OCI-LY3 (cell line): ENCODE measurements around the gene SPTAN1.

Experiments used
- EZH2phosphoT487 ChIP-seq: fragments of 200-600 bp; shearing (Covaris generic); IDR thresholded peaks from 2 replicates; pipeline ENCODE4 v1.6.1; 2018; ENCODE audit warnings: antibody characterized with exemption, mixed run types, low read depth
- TF ChIP-seq, protein P1 (sequence below): fragments of 200-600, 300-600 bp; sonication (generic); IDR thresholded peaks from 2 replicates; pipeline ENCODE4 v1.5.1; 2014; ENCODE audit warnings: antibody characterized with exemption, low read length, low read depth

GRCh38 chr9:128552744-128553440 is 505 bp downstream of the SPTAN1 start:
- TF ChIP-seq, protein P1, sequence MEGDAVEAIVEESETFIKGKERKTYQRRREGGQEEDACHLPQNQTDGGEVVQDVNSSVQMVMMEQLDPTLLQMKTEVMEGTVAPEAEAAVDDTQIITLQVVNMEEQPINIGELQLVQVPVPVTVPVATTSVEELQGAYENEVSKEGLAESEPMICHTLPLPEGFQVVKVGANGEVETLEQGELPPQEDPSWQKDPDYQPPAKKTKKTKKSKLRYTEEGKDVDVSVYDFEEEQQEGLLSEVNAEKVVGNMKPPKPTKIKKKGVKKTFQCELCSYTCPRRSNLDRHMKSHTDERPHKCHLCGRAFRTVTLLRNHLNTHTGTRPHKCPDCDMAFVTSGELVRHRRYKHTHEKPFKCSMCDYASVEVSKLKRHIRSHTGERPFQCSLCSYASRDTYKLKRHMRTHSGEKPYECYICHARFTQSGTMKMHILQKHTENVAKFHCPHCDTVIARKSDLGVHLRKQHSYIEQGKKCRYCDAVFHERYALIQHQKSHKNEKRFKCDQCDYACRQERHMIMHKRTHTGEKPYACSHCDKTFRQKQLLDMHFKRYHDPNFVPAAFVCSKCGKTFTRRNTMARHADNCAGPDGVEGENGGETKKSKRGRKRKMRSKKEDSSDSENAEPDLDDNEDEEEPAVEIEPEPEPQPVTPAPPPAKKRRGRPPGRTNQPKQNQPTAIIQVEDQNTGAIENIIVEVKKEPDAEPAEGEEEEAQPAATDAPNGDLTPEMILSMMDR, result no peak
- no peak for TF ChIP-seq EZH2phosphoT487
